Spleen (tissue), 7 donors: ENCODE measurements around the gene GPSM3.
"Not testable (repeated sequence)": the region's sequence is repeated elsewhere in the genome, so short reads cannot be mapped to it uniquely, and the experiment has no call there.

Experiments
- POLR2A ChIP-seq, 3 donors: fragments of 450-650 bp; IDR thresholded peaks; one replicate each; pipeline ENCODE4 v1.5.1; 2017; ENCODE audit warnings: antibody characterized with exemption in 3 of 3, mild to moderate bottlenecking in 1 of 3
- TF ChIP-seq, protein P1 (sequence below), 11 experiments: fragments of 200-600 bp in 7 of 11; fragments of 450-650 bp in 4 of 11; sonication (generic) in 4 of 11; IDR thresholded peaks in 8 of 11; conservative IDR thresholded peaks in 3 of 11; 1 replicate in 7 of 11; 2 replicates in 4 of 11; pipeline versions ENCODE4 v1.4.0 to v1.8.0; 2016 to 2021; ENCODE audit warnings: antibody characterized with exemption in 11 of 11, inconsistent platforms in 4 of 11, mild to moderate bottlenecking in 1 of 11
- donor health status: DM: no; HTN: no; CAD: no; lungs with moderate emphysema.
- donor health status: DM: no; HTN: no; CAD: no.
- donor health status: DM: no; HTN: no; CAD: no.

DNA sequence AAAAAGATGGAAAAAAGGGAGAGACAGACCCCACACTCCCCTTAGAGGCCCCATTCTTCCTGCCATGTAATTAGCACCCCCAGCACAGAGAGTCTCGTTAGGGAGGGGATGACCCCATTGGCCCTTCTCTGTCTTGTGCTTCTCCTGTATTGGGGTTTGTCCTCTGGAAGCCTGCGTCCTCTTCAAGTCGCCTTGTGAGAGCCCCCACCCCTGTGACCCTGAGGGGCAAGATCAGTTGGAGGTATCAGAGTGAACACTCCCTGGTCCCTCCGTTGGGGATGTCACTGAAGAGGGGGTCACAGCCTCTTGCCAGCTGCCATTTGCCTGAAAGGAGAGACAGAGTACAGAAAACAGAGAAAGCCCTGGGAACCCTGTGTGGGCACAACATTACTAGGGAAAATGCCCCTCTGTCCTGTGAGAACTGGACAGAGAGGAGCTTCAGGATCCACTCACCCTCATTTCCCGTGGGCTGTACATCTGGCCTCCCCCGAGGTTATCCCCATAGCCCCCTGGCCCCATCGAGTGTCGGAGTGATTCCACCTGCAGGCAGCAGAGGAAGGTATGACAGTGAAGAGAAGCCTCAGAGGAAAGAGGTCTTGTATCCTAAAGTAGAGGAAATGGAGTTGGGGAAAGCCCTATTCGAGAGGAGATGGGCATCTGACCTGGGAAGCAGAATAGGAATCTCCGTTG, 6.1 kb downstream of the GPSM3 start:
- TF ChIP-seq, protein P1, sequence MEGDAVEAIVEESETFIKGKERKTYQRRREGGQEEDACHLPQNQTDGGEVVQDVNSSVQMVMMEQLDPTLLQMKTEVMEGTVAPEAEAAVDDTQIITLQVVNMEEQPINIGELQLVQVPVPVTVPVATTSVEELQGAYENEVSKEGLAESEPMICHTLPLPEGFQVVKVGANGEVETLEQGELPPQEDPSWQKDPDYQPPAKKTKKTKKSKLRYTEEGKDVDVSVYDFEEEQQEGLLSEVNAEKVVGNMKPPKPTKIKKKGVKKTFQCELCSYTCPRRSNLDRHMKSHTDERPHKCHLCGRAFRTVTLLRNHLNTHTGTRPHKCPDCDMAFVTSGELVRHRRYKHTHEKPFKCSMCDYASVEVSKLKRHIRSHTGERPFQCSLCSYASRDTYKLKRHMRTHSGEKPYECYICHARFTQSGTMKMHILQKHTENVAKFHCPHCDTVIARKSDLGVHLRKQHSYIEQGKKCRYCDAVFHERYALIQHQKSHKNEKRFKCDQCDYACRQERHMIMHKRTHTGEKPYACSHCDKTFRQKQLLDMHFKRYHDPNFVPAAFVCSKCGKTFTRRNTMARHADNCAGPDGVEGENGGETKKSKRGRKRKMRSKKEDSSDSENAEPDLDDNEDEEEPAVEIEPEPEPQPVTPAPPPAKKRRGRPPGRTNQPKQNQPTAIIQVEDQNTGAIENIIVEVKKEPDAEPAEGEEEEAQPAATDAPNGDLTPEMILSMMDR (IDR thresholded peaks at IDR 0.05 in 8 of 11, conservative IDR thresholded peaks at IDR 0.05 in 3 of 11): not testable (repeated sequence)
- not testable (repeated sequence) for TF ChIP-seq POLR2A (IDR thresholded peaks at IDR 0.05)
